Motor neuron (in vitro differentiated cells): ENCODE data around the gene DYNLL1. TPM values are rescaled to one million over a fixed set of nuclear protein-coding genes. Genes with fewer than 3 reads are reported as not detected.

Experiments
- total RNA-seq, 8 experiments: library from RNA; unstranded; fragments of 300-600 nt; gene quantifications; 2 replicates each; pipeline versions ENCODE4 v1.2.3 to v1.2.4, GENCODE V29; 2022

The DYNLL1 gene
- total RNA-seq, 8 experiments from 2014 or later: 155 to 622 (median 349) TPM

Other genes starting within 250 kb of the DYNLL1 start
- 10 to 100 TPM; 10.1 to 52.6 (median 23.8) TPM for gene PXN, start 230.4 kb upstream of the DYNLL1 start, total RNA-seq
- gene RNU4-2, start 204.2 kb upstream of the DYNLL1 start, total RNA-seq: over 10,000 TPM; 15,371 to 42,996 (median 23,008) TPM
- gene RNU4-1, start 202.9 kb upstream of the DYNLL1 start, total RNA-seq: over 10,000 TPM in 4 of 8 experiments, 1,000 to 10,000 TPM in 4; 7,837 to 22,494 (median 10,178) TPM
- gene SIRT4, start 193.8 kb upstream of the DYNLL1 start, total RNA-seq: 1 to 10 TPM; 1.7 to 6.6 (median 2.8) TPM
- under 1 TPM in 3 of 8 experiments, not detected in 5; 0.38 to 0.78 (median 0.60) TPM for gene PLA2G1B, start 168.3 kb upstream of the DYNLL1 start, total RNA-seq
- 10 to 100 TPM in 5 of 8 experiments, 1 to 10 TPM in 1, under 1 TPM in 2; 0.10 to 81.7 (median 27.3) TPM for gene MSI1, start 126.9 kb upstream of the DYNLL1 start, total RNA-seq
- gene COX6A1, start 58.0 kb upstream of the DYNLL1 start, total RNA-seq: 100 to 1,000 TPM; 604 to 967 (median 671) TPM
- gene TRIAP1, start 49.7 kb upstream of the DYNLL1 start, total RNA-seq: 10 to 100 TPM; 25.0 to 90.0 (median 41.5) TPM
- gene GATC, start 49.7 kb upstream of the DYNLL1 start, total RNA-seq: 10 to 100 TPM; 20.4 to 38.8 (median 24.5) TPM
- gene SRSF9, start 26.4 kb upstream of the DYNLL1 start, total RNA-seq: 100 to 1,000 TPM in 7 of 8 experiments, 10 to 100 TPM in 1; 98.3 to 197 (median 118) TPM
- 10 to 100 TPM; 36.4 to 70.7 (median 49.8) TPM for gene COQ5, start 33.0 kb downstream of the DYNLL1 start, total RNA-seq
- gene RNF10, start 38.2 kb downstream of the DYNLL1 start, total RNA-seq: 100 to 1,000 TPM in 3 of 8 experiments, 10 to 100 TPM in 5; 69.1 to 207 (median 90.5) TPM
- 10 to 100 TPM; 30.5 to 74.3 (median 54.4) TPM for gene POP5, start 85.3 kb downstream of the DYNLL1 start, total RNA-seq
- 1 to 10 TPM in 5 of 8 experiments, under 1 TPM in 3; 0.13 to 6.3 (median 1.4) TPM for gene CABP1, start 144.5 kb downstream of the DYNLL1 start, total RNA-seq
- 100 to 1,000 TPM in 1 of 8 experiments, 10 to 100 TPM in 7; 61.9 to 123 (median 84.1) TPM for gene MLEC, start 191.0 kb downstream of the DYNLL1 start, total RNA-seq
- 10 to 100 TPM; 15.7 to 37.7 (median 20.8) TPM for gene UNC119B, start 214.3 kb downstream of the DYNLL1 start, total RNA-seq
- gene ACADS, start 229.7 kb downstream of the DYNLL1 start, total RNA-seq: 10 to 100 TPM in 3 of 8 experiments, 1 to 10 TPM in 5; 5.3 to 18.9 (median 7.3) TPM